A549 (cell line): Measurements from ENCODE around the gene ENDOG. TPM values are rescaled to one million over a fixed set of nuclear protein-coding genes. Genes with fewer than 3 reads are reported as not detected.

Source experiments
- ATAC-seq, 2 experiments: fragments of 200-7000 bp in 1 of 2; fragments of >200 bp in 1 of 2; cut with Nextera tagmentation in 1 of 2; cut with Tn5 transposase in 1 of 2; 3 replicates each; pipeline versions ENCODE4 v1.8.0 to v1.9.1; 2018 to 2020; ENCODE audit warnings: mild to moderate bottlenecking in 1 of 2, moderate library complexity in 1 of 2
- CTCF ChIA-PET: fragments of 300-600 bp; sonication (Branson Sonifier 250); formaldehyde crosslinking; extraction: SDS; loops from one replicate; lab custom pipeline; 2021; ENCODE audit warnings: antibody characterized with exemption, inconsistent platforms; lab: Yijun Ruan, JAX
- POLR2A ChIA-PET: fragments of 350-600 bp; formaldehyde crosslinking; extraction: SDS; loops from one replicate; lab custom pipeline; 2021; ENCODE audit warnings: antibody characterized with exemption, inconsistent platforms; lab: Yijun Ruan, JAX
- DNase-seq, 2 experiments: peaks; one replicate each; pipeline versions ENCODE4 v3.0.0 to v3.0.0-alpha.2; 2011 to 2016; ENCODE audit warnings: low read depth in 1 of 2, low spot score in 1 of 2
- FAIRE-seq: peaks from 2 replicates; lab custom pipeline; 2011; peaks lifted over from hg19 to GRCh38; lab: Jason Lieb, UNC
- H3K27ac ChIP-seq, 2 experiments: fragments of >200 bp; sonication (Bioruptor Twin); formaldehyde crosslinking; 3 replicates each; pipeline ENCODE4 v1.5.1; 2016 to 2017
- H3K4me1 ChIP-seq: fragments of >200 bp; sonication (Bioruptor Twin); formaldehyde crosslinking; 3 replicates; pipeline ENCODE4 v1.6.1; 2016
- H3K4me2 ChIP-seq: fragments of >200 bp; sonication (Bioruptor Twin); formaldehyde crosslinking; 3 replicates; pipeline ENCODE4 v1.6.1; 2016
- H3K4me3 ChIP-seq: fragments of >200 bp; sonication (Bioruptor Twin); formaldehyde crosslinking; 3 replicates; pipeline ENCODE4 v1.5.1; 2016
- H3K9me3 ChIP-seq: fragments of >200 bp; sonication (Bioruptor Twin); formaldehyde crosslinking; 3 replicates; pipeline ENCODE4 v1.6.1; 2016
- CHD2 ChIP-seq: fragments of 150-350 bp; IDR thresholded peaks from 2 replicates; pipeline ENCODE4 v1.6.1; 2014; ENCODE audit warnings: low read length; ENCODE audit not compliant: partially characterized antibody
- CHD4 ChIP-seq: fragments of 200-600 bp; sonication (generic); IDR thresholded peaks from 2 replicates; pipeline ENCODE4 v1.6.1; 2016; ENCODE audit warnings: antibody characterized with exemption, mild to moderate bottlenecking, borderline replicate concordance
- EHF ChIP-seq: fragments of 250-450 bp; sonication (Bioruptor Pico); IDR thresholded peaks from 2 replicates; pipeline ENCODE4 v1.5.0; 2020; ENCODE audit warnings: mild to moderate bottlenecking
- EP300 ChIP-seq, 2 experiments: fragments of >200 bp; sonication (Bioruptor Twin); formaldehyde crosslinking; IDR thresholded peaks; 2 replicates in 1 of 2; 3 replicates in 1 of 2; pipeline ENCODE4 v1.6.1; 2016 to 2017
- FOSB ChIP-seq: fragments of 250-450 bp; sonication (Bioruptor Pico); IDR thresholded peaks from 2 replicates; pipeline ENCODE4 v1.5.0; 2020; ENCODE audit warnings: mild to moderate bottlenecking, moderate library complexity
- HOXA7 ChIP-seq: fragments of 250-450 bp; sonication (Bioruptor Pico); IDR thresholded peaks from 2 replicates; pipeline ENCODE4 v1.5.0; 2020; ENCODE audit warnings: mild to moderate bottlenecking, moderate library complexity
- KDM1A ChIP-seq: fragments of 200-600 bp; sonication (generic); IDR thresholded peaks from 2 replicates; pipeline ENCODE4 v1.6.1; 2016; ENCODE audit warnings: low read depth, mild to moderate bottlenecking
- KDM5A ChIP-seq: fragments of 200-600 bp; sonication (generic); IDR thresholded peaks from 2 replicates; pipeline ENCODE4 v1.6.1; 2016; ENCODE audit warnings: antibody characterized with exemption, mild to moderate bottlenecking
- NR3C1 ChIP-seq: fragments of >200 bp; sonication (Bioruptor Twin); formaldehyde crosslinking; IDR thresholded peaks from 3 replicates; pipeline ENCODE4 v1.6.1; 2017
- RARB ChIP-seq: fragments of 250-450 bp; sonication (Bioruptor Pico); IDR thresholded peaks from 2 replicates; pipeline ENCODE4 v1.8.0; 2021; ENCODE audit warnings: mild to moderate bottlenecking, moderate library complexity
- RNF2 ChIP-seq: fragments of 200-600 bp; sonication (generic); IDR thresholded peaks from 2 replicates; pipeline ENCODE4 v1.6.1; 2016; ENCODE audit warnings: low read depth, mild to moderate bottlenecking, antibody characterized with exemption, moderate library complexity, borderline replicate concordance
- TFCP2L1 ChIP-seq: fragments of 250-450 bp; sonication (Bioruptor Pico); IDR thresholded peaks from 2 replicates; pipeline ENCODE4 v1.5.0; 2021; ENCODE audit warnings: mild to moderate bottlenecking
- ZFP36 ChIP-seq: fragments of 450-650 bp; IDR thresholded peaks from 2 replicates; pipeline ENCODE4 v1.6.1; 2014; ENCODE audit warnings: borderline replicate concordance; ENCODE audit not compliant: partially characterized antibody
- WGBS: methylation state at CpG from one replicate; pipeline ENCODE4 v1.1.6; 2017; ENCODE audit errors: missing lambda C conversion rate; 5-methylcytosine and 5-hydroxymethylcytosine counted together
- polyA plus RNA-seq, 4 experiments: library from polyadenylated mRNA; depleted of rRNA in 3 of 4; stranded (reverse); fragments of >200 nt; fragmentation: RNase III in 1 of 4; extraction: RNeasy Plus Mini Kit Qiagen cat#74134 plus additional on column Dnase treatment in 1 of 4; gene quantifications; 2 replicates in 3 of 4; 3 replicates in 1 of 4; pipeline ENCODE4 v1.2.3, GENCODE V29; 2011 to 2017
- TF ChIP-seq, protein P1 (sequence below): fragments of 450-650 bp; IDR thresholded peaks from 2 replicates; pipeline ENCODE4 v1.6.1; 2014; ENCODE audit warnings: antibody characterized with exemption
- TF ChIP-seq, protein P2 (sequence below): IDR thresholded peaks from 2 replicates; pipeline ENCODE4 v1.6.1; 2012

The ENDOG gene
- polyA plus RNA-seq, 2 of the 4 experiments (the other 2 are of a cell fraction), result 12.8 to 18.6 TPM

DNA sequence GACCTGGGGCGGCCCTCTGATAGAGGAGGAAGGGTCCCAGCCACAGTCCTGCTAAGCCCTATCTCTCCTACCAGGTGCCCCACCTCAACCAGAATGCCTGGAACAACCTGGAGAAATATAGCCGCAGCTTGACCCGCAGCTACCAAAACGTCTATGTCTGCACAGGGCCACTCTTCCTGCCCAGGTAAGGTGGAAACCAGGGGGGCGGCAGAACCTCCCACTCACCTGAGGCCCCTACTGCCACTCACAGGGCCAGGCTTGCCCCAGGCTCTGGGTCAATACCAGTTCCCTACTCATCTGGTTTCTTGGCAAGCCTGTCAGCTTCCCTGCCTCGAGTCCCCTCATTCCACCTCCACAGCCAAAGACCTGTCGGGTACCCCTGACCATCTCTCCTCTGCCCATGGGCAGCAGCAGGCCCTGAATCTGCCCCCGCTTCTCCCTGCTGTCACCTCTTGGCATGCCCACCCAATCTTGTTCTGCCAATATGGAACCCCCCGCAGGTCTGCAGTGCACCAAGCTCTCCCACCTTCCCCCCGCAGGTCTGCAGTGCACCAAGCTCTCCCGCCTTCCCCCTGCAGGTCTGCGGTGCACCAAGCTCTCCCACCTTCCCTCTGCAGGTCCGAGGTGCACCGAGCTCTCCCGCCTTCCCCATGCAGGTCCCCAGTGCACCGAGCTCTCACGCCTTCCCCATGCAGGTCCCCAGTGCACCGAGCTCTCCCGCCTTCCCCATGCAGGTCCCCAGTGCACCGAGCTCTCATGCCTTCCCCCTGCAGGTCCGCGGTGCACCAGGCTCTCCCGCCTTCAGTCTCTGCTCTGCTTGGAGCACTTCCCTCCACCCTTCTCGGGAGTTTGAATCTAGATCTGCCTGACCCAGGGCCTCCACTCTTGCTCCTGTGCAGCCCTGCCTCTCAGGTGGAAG, 2.6 kb downstream of the ENDOG start:
- 89% methylated on average over 22 of the region's 24 CpGs for WGBS
- ChIA-PET CTCF (interaction anchor here (0.8 to 5.0 kb wide), 5 partner anchors 31 to 119 kb away, joined by 4 to 51 read pairs (median 6); partner anchors contain the start of gene PKN3), POLR2A (no interaction called here)

DNA sequence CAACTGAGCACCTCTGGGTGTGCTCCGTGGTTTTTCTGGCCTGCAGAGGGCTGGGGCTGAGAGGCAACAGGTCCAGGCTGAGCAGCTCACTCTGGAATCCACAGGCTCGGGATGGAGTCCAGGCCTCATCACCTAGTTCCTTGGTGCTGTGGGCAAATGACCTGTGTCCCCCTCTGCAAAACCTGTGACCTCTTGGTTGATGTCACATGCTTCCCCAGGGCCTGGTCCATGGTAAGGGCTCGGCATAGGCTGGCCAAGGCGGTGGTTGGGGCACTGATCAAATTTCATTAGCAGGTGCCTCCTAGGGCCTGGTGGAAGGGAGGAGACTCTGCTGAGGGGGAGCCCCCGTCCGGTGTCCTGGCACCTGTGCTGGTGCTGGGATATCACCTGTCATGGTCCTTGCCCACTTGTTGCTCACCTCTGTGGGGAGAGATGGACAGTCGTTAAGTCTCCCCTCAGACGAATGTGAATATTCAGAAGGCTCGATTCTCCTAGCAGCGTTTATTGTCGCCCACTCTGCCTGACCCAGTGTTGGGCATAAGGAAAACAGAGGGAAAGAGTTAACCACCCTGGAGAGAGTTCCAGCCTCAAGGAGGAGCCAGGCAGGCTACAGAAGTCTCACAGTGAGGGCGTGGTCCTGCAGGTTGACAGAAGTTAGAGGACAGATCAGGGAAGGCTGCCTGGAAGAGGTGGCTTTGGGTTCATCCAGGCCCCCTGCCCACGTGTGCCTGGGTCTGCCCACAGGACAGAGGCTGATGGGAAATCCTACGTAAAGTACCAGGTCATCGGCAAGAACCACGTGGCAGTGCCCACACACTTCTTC, 3.5 kb downstream of the ENDOG start:
- FAIRE-seq, result no peak
- 88% methylated on average over 15 of the region's 16 CpGs for WGBS

More for the DNA sequence above, 2.6 kb downstream of the ENDOG start:
- Histone ChIP-seq H3K4me3 (no peak overlapping the region), H3K9me3 (no peaks in the 10 kb centered on the region), H3K27ac (no peak overlapping the region), H3K4me1 (peaks cover 11% of the 10 kb centered on the region), H3K4me2 (no peak overlapping the region)
- no peak for FAIRE-seq
- DNase-seq, result no peak
- ATAC-seq, result no peak
- no peak for TF ChIP-seq TFCP2L1 (CRISPR knock-in tag)
- no peak for TF ChIP-seq RARB (CRISPR knock-in tag)
- no peak for TF ChIP-seq KDM1A
- TF ChIP-seq RNF2, result no peak
- TF ChIP-seq, protein P1, sequence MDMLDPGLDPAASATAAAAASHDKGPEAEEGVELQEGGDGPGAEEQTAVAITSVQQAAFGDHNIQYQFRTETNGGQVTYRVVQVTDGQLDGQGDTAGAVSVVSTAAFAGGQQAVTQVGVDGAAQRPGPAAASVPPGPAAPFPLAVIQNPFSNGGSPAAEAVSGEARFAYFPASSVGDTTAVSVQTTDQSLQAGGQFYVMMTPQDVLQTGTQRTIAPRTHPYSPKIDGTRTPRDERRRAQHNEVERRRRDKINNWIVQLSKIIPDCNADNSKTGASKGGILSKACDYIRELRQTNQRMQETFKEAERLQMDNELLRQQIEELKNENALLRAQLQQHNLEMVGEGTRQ, result no peak
- TF ChIP-seq FOSB (CRISPR knock-in tag), result no peak
- no peak for TF ChIP-seq KDM5A
- TF ChIP-seq CHD2, result no peak

DNA sequence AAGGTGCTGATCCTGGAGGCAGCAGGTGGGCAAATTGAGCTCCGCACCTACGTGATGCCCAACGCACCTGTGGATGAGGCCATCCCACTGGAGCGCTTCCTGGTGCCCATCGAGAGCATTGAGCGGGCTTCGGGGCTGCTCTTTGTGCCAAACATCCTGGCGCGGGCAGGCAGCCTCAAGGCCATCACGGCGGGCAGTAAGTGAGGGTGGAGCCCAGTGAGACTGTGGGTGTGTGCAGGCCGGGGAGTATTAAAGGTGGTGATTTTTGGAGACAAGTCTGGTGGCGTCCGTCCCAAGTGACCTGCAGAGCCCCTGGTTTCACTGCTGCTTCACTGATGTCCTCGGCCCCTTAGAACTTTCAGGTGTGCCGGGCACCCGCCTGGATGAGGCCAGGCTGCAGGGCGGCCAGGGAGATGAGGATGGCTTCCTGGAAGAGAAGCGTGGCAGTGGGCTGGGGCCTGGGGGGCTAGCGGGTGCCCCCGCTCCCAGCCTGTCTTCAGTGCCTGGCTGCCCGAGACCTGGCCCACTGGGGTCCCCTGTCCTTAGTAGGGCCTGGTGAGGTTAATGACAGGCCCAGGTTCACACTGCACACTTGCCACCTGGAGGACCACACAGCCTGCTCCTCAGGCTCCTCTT, 4.2 kb downstream of the ENDOG start:
- no peak overlapping the region for H3K4me3 ChIP-seq
- WGBS, result 91% methylated on average over 16 of the region's 22 CpGs
- FAIRE-seq (no peak), DNase-seq (no peak), ATAC-seq (no peak)
- no peak overlapping the region for H3K27ac ChIP-seq
- no peak for TF ChIP-seq NR3C1
- TF ChIP-seq, protein P2, sequence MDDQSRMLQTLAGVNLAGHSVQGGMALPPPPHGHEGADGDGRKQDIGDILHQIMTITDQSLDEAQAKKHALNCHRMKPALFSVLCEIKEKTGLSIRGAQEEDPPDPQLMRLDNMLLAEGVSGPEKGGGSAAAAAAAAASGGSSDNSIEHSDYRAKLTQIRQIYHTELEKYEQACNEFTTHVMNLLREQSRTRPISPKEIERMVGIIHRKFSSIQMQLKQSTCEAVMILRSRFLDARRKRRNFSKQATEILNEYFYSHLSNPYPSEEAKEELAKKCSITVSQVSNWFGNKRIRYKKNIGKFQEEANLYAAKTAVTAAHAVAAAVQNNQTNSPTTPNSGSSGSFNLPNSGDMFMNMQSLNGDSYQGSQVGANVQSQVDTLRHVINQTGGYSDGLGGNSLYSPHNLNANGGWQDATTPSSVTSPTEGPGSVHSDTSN, result no peak
- TF ChIP-seq HOXA7, result no peak
- no peak for TF ChIP-seq EP300 (IDR thresholded peaks at IDR 0.05)
- TF ChIP-seq EHF (CRISPR knock-in tag), result no peak
- H3K9me3 ChIP-seq, result no peaks in the 10 kb centered on the region
- H3K4me2 ChIP-seq, result no peak overlapping the region
- peaks cover 11% of the 10 kb centered on the region for H3K4me1 ChIP-seq
- POLR2A ChIA-PET, result no interaction called here
- CTCF ChIA-PET, result no interaction called here

More for the DNA sequence above, 3.5 kb downstream of the ENDOG start:
- peaks cover 11% of the 10 kb centered on the region for H3K4me1 ChIP-seq
- no peaks in the 10 kb centered on the region for H3K9me3 ChIP-seq
- DNase-seq, result no peak
- H3K4me3 ChIP-seq, result no peak overlapping the region
- ATAC-seq, result no peak
- TF ChIP-seq ZFP36, result peak; percentile 94
- TF ChIP-seq CHD4, result no peak
- TF ChIP-seq, all 56 proteins: peak for 1
- no peak overlapping the region for H3K27ac ChIP-seq
- ChIA-PET POLR2A (no interaction called here), CTCF (interaction anchor here (2.1 to 5.0 kb wide), 2 partner anchors 33 to 105 kb away, joined by 6 to 51 read pairs; no protein-coding TSS in a partner anchor)
- H3K4me2 ChIP-seq, result no peak overlapping the region
